ENCODE data around the gene FIGNL2. TPM values are rescaled to one million over a fixed set of nuclear protein-coding genes. Genes with fewer than 3 reads are reported as not detected.

Gene FIGNL2
- total and polyA plus RNA-seq, 2 experiments from 2014 or later = 3.0 to 14.1 TPM

DNA sequence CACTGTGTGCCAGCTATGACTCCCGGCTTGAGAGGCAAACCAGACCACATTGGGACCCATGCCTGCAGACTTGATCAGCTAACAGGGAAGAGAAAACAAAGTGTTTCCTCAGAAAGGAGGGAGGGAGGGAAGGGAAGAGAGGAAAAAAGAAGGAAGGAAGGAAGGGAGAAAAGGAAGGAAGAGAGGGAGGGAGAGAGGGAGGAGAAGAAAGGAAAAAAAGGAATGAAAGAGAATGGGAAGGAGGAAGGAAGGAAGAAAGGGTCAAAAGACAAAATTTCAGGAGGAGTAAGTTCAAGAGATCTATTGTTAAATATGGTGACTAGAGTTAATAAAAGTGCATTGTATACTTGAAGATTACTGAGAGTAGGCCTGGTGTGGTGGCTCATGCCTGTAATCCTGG lies 18.9 kb downstream of the FIGNL2 start:
- Histone ChIP-seq H3K36me3 (no peaks in the 10 kb centered on the region), H3K9me3 (ENCODE audit: low read depth) (no peaks in the 10 kb centered on the region), H3K27me3 (no peaks in the 10 kb centered on the region), H3K27ac (no peak overlapping the region), H3K4me3 (no peak overlapping the region), H3K4me1 (ENCODE audit: low read depth) (no peaks in the 10 kb centered on the region)
- no peak for DNase-seq (ENCODE audit: low read depth in 1 of 2, low spot score in 1 of 2)
- TF ChIP-seq, protein P1, sequence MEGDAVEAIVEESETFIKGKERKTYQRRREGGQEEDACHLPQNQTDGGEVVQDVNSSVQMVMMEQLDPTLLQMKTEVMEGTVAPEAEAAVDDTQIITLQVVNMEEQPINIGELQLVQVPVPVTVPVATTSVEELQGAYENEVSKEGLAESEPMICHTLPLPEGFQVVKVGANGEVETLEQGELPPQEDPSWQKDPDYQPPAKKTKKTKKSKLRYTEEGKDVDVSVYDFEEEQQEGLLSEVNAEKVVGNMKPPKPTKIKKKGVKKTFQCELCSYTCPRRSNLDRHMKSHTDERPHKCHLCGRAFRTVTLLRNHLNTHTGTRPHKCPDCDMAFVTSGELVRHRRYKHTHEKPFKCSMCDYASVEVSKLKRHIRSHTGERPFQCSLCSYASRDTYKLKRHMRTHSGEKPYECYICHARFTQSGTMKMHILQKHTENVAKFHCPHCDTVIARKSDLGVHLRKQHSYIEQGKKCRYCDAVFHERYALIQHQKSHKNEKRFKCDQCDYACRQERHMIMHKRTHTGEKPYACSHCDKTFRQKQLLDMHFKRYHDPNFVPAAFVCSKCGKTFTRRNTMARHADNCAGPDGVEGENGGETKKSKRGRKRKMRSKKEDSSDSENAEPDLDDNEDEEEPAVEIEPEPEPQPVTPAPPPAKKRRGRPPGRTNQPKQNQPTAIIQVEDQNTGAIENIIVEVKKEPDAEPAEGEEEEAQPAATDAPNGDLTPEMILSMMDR (IDR thresholded peaks at IDR 0.05; ENCODE audit: low read depth, low read length) = no peak

DNA sequence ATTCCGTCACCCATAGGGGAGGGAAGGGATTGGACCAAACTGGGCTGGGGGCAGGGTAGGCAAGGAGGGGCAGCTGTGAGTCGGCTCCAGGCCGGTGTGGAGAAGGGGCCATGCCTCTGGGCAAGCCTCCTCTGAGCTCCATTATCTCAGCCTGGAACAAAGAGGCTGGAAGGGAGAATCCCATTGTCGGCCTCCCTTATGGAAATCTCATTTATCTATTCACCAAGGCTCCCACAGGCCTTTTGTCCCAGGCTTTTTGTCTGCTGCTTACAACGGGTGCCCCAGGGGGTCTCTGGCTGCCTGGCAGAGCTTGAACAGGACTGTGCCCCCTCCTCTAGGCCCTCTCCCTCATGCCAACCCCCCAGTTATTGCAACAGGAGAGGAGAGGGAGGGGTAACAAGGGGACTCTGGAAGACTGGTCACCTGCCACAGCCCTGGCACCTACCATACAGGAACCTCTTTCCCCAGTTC lies 19.5 kb downstream of the FIGNL2 start:
- no peak for DNase-seq (ENCODE audit: low read depth in 1 of 2, low spot score in 1 of 2)
- Histone ChIP-seq H3K36me3 (no peaks in the 10 kb centered on the region), H3K4me1 (ENCODE audit: low read depth) (no peaks in the 10 kb centered on the region), H3K27me3 (no peaks in the 10 kb centered on the region), H3K4me3 (no peak overlapping the region), H3K9me3 (ENCODE audit: low read depth) (no peaks in the 10 kb centered on the region), H3K27ac (no peak overlapping the region)
- TF ChIP-seq, protein P1 (IDR thresholded peaks at IDR 0.05; ENCODE audit: low read depth, low read length) = no peak

DNA sequence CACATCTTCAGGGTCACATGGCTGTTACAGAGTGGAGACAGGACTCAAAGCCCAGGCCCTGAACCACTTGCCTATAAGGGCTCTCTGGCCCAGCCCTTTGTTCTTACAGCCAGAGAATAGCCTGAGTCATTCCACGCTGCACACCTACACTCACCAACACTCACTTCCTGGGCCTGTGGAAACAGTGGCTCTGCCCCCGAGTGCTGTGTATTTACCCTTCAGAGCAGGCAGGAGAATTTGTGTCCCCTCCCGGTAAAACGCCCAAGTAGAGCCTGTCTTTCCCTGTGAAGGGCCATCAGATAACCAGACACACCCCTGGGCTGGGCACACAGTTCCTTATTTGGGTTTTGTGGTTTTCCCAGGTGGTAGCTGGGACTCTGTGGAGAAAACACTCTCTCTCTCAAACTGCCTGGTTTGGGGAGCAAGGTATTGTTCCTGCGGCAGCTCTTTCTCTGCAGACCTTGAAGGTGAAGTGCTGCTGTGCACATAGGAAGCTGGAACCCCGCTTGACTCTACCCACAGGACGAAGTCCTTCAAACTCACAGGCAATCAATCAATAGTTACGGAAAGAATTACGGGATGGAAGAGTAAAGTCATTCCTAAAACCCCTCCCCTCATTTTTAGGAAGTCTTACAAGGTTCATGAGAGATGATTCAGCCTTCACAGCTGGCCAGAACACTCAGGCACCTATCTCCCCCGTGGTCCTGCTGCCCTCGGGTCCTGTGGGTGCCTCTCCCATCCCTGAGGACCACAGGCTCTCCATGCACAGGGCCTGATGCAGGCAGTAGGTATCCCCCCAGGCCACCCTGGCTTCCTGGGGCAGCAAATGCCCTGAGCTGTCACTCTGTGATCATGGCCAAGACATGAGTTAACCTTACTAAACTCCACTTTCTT lies 20.3 kb downstream of the FIGNL2 start:
- no peaks in the 10 kb centered on the region for H3K36me3 ChIP-seq
- no peaks in the 10 kb centered on the region for H3K4me1 ChIP-seq (ENCODE audit: low read depth)
- no peaks in the 10 kb centered on the region for H3K9me3 ChIP-seq (ENCODE audit: low read depth)
- no peak overlapping the region for H3K4me3 ChIP-seq
- TF ChIP-seq, protein P1 (IDR thresholded peaks at IDR 0.05; ENCODE audit: low read depth, low read length) = no peak
- peak in 1 of 2 donors; percentile 46 for DNase-seq (ENCODE audit: low read depth in 1 of 2, low spot score in 1 of 2)
- H3K27me3 ChIP-seq = no peaks in the 10 kb centered on the region
- peak overlapping the region; percentile 23 for H3K27ac ChIP-seq

DNA sequence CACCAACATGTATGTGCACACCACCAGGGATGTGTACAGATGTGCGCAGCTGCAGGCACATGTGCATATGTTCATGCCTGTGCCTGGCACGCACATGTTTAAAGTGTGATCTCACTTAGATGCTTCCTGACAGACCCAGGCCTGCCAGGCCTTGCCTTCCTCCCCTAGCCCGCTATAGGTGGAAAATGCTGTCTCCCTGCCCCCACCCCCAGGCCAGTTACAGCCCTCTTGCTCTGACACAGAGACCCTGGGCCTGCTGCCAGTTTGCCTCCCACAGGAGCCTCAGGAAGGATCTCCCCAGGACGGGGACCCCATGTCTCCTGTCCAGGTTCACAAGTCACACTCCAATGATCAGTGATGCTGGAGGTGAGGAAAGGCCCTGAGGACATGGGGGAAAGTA lies 21.6 kb downstream of the FIGNL2 start:
- Histone ChIP-seq H3K4me1 (ENCODE audit: low read depth) (no peaks in the 10 kb centered on the region), H3K9me3 (ENCODE audit: low read depth) (no peaks in the 10 kb centered on the region), H3K27me3 (no peaks in the 10 kb centered on the region), H3K27ac (no peak overlapping the region), H3K4me3 (no peak overlapping the region), H3K36me3 (no peaks in the 10 kb centered on the region)
- TF ChIP-seq, protein P1 (IDR thresholded peaks at IDR 0.05; ENCODE audit: low read depth, low read length) = no peak
- DNase-seq (ENCODE audit: low read depth in 1 of 2, low spot score in 1 of 2) = no peak

DNA sequence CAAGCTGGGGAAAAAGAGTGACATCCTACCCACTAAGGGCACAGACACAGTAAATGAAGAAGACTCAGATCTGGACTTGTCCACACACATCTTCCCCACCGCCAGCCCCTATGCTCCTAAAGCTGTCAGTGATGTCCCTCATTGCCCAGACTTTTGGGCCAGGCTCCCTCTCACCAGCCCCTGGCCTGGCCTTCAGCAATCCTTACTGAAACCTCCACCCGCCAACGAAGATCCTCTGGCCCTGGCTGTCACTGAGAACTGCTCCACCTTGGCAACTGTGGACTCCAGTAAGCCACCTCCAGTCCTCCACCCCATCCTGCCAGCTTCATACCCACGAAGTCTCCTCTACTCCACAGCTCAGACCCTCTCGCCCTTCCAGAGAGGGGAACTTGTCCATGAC lies 23.3 kb downstream of the FIGNL2 start:
- no peaks in the 10 kb centered on the region for H3K36me3 ChIP-seq
- no peaks in the 10 kb centered on the region for H3K4me1 ChIP-seq (ENCODE audit: low read depth)
- H3K4me3 ChIP-seq = no peak overlapping the region
- TF ChIP-seq, protein P1 (IDR thresholded peaks at IDR 0.05; ENCODE audit: low read depth, low read length) = no peak
- no peak for DNase-seq (ENCODE audit: low read depth in 1 of 2, low spot score in 1 of 2)
- H3K9me3 ChIP-seq (ENCODE audit: low read depth) = no peaks in the 10 kb centered on the region
- no peak overlapping the region for H3K27ac ChIP-seq
- peaks cover 5% of the 10 kb centered on the region for H3K27me3 ChIP-seq

Measured in cardiac muscle cell (in vitro differentiated cells and primary cell).